GM10266 (cell line): Measurements from ENCODE around the gene STK11.
A peak's percentile ranks its signal among the peaks of the same experiment; 100 is the strongest.

Experiments used
- DNase-seq: peaks from one replicate; pipeline ENCODE4 v3.0.0; 2012; ENCODE audit errors: extremely low spot score
- TF ChIP-seq, protein P1 (sequence below): IDR thresholded peaks from 2 replicates; pipeline ENCODE4 v1.5.1; 2012; ENCODE audit warnings: mild to moderate bottlenecking, low read depth; ENCODE audit not compliant: control insufficient read depth, insufficient read depth; ENCODE audit errors: missing control alignments

Gene STK11

GRCh38 chr19:1272423-1273262 is 67.1 kb downstream of the STK11 start:
- TF ChIP-seq, protein P1, sequence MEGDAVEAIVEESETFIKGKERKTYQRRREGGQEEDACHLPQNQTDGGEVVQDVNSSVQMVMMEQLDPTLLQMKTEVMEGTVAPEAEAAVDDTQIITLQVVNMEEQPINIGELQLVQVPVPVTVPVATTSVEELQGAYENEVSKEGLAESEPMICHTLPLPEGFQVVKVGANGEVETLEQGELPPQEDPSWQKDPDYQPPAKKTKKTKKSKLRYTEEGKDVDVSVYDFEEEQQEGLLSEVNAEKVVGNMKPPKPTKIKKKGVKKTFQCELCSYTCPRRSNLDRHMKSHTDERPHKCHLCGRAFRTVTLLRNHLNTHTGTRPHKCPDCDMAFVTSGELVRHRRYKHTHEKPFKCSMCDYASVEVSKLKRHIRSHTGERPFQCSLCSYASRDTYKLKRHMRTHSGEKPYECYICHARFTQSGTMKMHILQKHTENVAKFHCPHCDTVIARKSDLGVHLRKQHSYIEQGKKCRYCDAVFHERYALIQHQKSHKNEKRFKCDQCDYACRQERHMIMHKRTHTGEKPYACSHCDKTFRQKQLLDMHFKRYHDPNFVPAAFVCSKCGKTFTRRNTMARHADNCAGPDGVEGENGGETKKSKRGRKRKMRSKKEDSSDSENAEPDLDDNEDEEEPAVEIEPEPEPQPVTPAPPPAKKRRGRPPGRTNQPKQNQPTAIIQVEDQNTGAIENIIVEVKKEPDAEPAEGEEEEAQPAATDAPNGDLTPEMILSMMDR: no peak
- DNase-seq: no peak

DNA sequence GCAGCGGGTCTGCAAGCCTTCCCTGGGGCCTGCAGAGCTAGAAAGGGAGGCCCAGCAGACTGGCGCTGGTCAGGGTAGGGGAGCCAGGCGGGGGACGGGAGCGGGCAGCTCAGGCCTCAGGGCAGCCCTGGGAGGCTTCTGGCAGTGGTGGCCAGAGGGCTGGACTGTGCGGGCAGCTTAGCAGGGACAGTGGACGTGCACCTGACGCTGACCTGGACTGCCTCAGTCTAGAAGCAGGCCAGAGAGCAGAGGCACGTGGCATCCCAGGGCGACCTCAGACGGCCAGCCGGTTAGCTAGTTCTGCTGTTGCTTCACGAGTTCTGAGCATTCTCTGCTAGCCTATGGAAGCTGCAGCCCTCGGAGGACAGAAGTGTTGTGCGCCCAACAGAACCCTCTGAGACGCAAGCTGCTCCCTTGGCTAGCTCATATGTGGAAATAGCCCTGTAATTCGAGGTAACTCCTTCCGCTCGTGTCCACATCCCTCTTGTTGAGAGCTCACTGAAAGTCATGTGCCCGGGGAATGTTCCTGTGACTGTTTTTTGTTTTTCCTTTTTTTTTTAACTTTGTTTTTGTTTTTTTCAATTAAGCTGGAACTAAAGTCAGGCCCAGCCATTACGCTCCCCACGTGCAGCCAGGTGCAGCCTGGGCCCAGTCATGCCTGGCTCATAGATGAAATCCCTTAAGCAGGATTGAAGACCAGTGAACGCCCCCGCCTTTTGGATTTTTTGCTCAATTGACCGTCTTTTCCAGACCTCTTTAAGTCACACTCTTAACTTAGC is 67.9 kb downstream of the STK11 start:
- DNase-seq: no peak
- TF ChIP-seq, protein P1: no peak

DNA sequence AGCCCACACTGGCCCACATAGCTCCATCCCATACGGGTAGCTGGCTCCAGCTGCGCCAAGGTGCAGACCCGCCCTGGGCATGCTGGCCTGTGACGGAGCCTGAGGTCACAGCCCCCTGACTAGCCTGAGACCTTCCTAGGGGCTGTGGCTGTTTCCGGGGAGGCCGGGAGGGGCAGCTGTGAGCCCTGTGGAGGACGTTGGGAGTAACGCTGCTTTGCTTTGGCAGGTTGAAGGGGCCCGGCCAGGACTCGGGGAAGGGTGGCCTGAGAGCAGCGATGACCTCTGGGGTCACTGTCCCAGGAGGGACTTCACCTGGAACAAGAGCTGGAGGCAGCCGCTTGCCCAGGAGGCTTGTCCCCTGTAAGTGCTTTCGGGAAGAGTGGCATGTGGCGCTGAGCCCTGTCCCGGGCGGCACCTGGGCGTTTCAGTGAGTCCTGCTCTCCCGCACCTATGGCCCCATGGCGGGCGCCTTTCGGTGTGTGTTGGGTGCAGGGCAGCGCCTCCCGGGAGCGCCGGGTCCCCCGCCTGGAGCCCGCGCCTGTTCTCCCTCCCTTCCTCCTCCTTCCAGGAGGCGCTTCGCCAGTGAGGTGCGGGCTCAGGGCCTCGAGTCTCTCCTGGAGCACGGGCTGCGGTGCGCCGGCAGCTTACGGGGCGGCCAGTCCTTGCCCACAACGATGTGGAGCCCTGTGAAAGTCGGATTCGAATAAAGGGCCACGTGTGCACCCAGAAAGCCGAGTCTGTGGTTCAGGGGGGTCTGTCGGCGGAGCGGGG is 68.7 kb downstream of the STK11 start:
- TF ChIP-seq, protein P1: no peak
- DNase-seq: no peak

DNA sequence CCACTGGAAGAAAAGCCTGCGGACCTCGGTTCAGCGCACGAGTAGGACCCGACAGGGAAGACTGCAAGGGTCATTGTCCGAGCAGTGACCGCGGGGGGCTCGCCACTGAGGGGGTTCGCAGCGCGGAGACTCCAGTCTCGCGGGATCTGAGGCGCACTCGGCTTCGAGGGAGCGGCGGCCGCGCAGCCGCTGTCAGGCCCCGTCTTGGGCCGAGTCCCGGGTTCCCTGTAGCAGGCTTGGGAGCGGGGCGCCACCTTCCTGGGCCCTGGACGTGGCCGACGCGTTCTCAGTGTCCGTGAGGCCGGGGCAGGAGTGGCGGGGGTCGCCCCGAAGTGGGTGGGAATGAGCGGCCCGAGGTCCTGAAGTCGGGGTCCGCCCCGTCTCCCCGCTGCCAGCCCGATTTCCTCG is 69.3 kb downstream of the STK11 start:
- TF ChIP-seq, protein P1: no peak
- no peak for DNase-seq

GRCh38 chr19:1275260-1275975 is 69.8 kb downstream of the STK11 start, which contains the start of gene FAM174C:
Gene FAM174C (plus strand): TSS chr19:1275530. CDS start chr19:1275550, 20 bp downstream.
- peak; percentile 98 for DNase-seq
- TF ChIP-seq, protein P1: no peak

GRCh38 chr19:1275976-1276627 is 70.5 kb downstream of the STK11 start:
- TF ChIP-seq, protein P1: no peak
- no peak for DNase-seq
